ENCODE results near the gene BDKRB2.

DNA sequence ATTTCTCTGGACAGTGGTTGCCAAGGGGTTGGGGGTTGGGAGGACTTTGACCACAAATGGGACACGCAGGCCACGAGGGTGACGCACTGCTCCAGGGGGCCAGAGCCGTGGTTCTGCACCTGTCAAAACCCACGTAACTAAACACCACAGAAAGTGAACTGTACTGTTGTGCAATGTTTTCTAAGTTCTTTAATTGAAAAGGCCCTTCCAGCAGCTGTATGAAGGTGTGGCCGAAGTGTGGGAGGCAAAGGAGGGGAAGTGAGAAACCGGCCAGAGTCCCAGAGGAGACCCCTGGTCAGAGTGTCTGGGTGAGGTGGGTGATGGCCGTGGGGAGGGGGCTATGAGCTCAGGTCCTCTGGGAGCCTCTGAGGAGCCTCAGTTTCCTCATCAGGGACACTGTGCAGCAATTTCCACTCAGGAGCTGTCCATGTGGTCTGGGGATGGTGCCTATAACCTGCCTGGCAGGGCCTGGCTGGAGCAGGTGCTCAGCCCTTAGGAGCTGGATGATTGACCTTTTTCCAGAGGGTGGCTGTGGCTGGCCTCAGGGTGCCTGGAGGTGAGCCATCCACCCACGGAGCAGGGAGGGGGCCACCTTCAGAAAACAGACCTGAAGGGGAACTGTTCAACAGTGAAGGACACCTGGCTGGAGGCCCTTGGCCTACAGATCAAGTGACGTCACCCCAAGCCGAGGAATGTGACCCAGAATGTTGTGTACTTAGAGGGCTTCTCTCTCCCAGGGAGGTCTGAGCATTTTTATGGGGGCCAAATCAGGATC is 9.8 kb upstream of the BDKRB2 start:
- TF ChIP-seq, protein P1, sequence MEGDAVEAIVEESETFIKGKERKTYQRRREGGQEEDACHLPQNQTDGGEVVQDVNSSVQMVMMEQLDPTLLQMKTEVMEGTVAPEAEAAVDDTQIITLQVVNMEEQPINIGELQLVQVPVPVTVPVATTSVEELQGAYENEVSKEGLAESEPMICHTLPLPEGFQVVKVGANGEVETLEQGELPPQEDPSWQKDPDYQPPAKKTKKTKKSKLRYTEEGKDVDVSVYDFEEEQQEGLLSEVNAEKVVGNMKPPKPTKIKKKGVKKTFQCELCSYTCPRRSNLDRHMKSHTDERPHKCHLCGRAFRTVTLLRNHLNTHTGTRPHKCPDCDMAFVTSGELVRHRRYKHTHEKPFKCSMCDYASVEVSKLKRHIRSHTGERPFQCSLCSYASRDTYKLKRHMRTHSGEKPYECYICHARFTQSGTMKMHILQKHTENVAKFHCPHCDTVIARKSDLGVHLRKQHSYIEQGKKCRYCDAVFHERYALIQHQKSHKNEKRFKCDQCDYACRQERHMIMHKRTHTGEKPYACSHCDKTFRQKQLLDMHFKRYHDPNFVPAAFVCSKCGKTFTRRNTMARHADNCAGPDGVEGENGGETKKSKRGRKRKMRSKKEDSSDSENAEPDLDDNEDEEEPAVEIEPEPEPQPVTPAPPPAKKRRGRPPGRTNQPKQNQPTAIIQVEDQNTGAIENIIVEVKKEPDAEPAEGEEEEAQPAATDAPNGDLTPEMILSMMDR (IDR thresholded peaks at IDR 0.05; ENCODE audit: insufficient read depth, low read length) = no peak
- TF ChIP-seq, protein P2, sequence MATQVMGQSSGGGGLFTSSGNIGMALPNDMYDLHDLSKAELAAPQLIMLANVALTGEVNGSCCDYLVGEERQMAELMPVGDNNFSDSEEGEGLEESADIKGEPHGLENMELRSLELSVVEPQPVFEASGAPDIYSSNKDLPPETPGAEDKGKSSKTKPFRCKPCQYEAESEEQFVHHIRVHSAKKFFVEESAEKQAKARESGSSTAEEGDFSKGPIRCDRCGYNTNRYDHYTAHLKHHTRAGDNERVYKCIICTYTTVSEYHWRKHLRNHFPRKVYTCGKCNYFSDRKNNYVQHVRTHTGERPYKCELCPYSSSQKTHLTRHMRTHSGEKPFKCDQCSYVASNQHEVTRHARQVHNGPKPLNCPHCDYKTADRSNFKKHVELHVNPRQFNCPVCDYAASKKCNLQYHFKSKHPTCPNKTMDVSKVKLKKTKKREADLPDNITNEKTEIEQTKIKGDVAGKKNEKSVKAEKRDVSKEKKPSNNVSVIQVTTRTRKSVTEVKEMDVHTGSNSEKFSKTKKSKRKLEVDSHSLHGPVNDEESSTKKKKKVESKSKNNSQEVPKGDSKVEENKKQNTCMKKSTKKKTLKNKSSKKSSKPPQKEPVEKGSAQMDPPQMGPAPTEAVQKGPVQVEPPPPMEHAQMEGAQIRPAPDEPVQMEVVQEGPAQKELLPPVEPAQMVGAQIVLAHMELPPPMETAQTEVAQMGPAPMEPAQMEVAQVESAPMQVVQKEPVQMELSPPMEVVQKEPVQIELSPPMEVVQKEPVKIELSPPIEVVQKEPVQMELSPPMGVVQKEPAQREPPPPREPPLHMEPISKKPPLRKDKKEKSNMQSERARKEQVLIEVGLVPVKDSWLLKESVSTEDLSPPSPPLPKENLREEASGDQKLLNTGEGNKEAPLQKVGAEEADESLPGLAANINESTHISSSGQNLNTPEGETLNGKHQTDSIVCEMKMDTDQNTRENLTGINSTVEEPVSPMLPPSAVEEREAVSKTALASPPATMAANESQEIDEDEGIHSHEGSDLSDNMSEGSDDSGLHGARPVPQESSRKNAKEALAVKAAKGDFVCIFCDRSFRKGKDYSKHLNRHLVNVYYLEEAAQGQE (IDR thresholded peaks at IDR 0.05; ENCODE audit: insufficient replicate concordance, low read depth) = no peak
- TF ChIP-seq POLR2AphosphoS5 (IDR thresholded peaks at IDR 0.05; ENCODE audit: low read depth) (no peak), GABPA (IDR thresholded peaks at IDR 0.05; ENCODE audit: low read depth) (no peak), SPI1 (IDR thresholded peaks at IDR 0.05; ENCODE audit: borderline replicate concordance, low read depth) (no peak)
